Activated naive CD8-positive, alpha-beta T cell treated with anti-CD3 and anti-CD28 coated beads, Interleukin-2, amount 50 U/mL, for 16 hours (primary cell): ENCODE data around the gene INSR.
"Not testable (repeated sequence)": the region's sequence is repeated elsewhere in the genome, so short reads cannot be mapped to it uniquely, and the experiment has no call there.

ENCODE experiments used
- DNase-seq: peaks from one replicate; pipeline ENCODE4 v3.0.0-alpha.2; 2020; ENCODE audit warnings: low read depth, low spot score

INSR gene

GRCh38 chr19:7258041-7258839, 36.0 kb downstream of the INSR start:
- DNase-seq: no peak

- no peak for DNase-seq
Measured at GRCh38 chr19:7257148-7258040, 36.8 kb downstream of the INSR start.

GRCh38 chr19:7255631-7256030, 38.6 kb downstream of the INSR start:
- DNase-seq: no peak

- no peak for DNase-seq
Measured at GRCh38 chr19:7255119-7255518, 39.1 kb downstream of the INSR start.

GRCh38 chr19:7254590-7254989, 39.6 kb downstream of the INSR start:
- no peak for DNase-seq

GRCh38 chr19:7252364-7252763, 41.9 kb downstream of the INSR start:
- DNase-seq: no peak

- DNase-seq: no peak
Measured at GRCh38 chr19:7251494-7251893, 42.7 kb downstream of the INSR start.

GRCh38 chr19:7250951-7251350, 43.3 kb downstream of the INSR start:
- no peak for DNase-seq

GRCh38 chr19:7250057-7250596, 44.1 kb downstream of the INSR start:
- no peak for DNase-seq

- no peak for DNase-seq
Measured at GRCh38 chr19:7247155-7247554, 47.1 kb downstream of the INSR start.

- DNase-seq: no peak
Measured at GRCh38 chr19:7246601-7247000, 47.6 kb downstream of the INSR start.

GRCh38 chr19:7242601-7243258, 51.5 kb downstream of the INSR start:
- no peak for DNase-seq

GRCh38 chr19:7238051-7238450, 56.2 kb downstream of the INSR start:
- no peak for DNase-seq

- DNase-seq: no peak
Measured at GRCh38 chr19:7236153-7236552, 58.1 kb downstream of the INSR start.

- DNase-seq: no peak
Measured at GRCh38 chr19:7230826-7231225, 63.4 kb downstream of the INSR start.

GRCh38 chr19:7229735-7230134, 64.5 kb downstream of the INSR start:
- no peak for DNase-seq

- DNase-seq: no peak
Measured at GRCh38 chr19:7228935-7229541, 65.2 kb downstream of the INSR start.

GRCh38 chr19:7227735-7228134, 66.5 kb downstream of the INSR start:
- DNase-seq: no peak

GRCh38 chr19:7227149-7227548, 67.1 kb downstream of the INSR start:
- not testable (repeated sequence) for DNase-seq

- DNase-seq: no peak
Measured at GRCh38 chr19:7226739-7227138, 67.5 kb downstream of the INSR start.

GRCh38 chr19:7225741-7226140, 68.5 kb downstream of the INSR start:
- no peak for DNase-seq

GRCh38 chr19:7224995-7225394, 69.2 kb downstream of the INSR start:
- DNase-seq: no peak
